PFSK-1 (cell line): Measurements from ENCODE around the gene GASK1A.

ENCODE experiments used
- FOXP2 ChIP-seq: optimal IDR thresholded peaks from 2 replicates; pipeline ENCODE3; 2011; ENCODE audit warnings: borderline replicate concordance, control low read depth, inconsistent platforms; ENCODE audit not compliant: insufficient read depth; ENCODE audit errors: extremely low read length, extremely low read depth
- POLR2AphosphoS5 ChIP-seq: IDR thresholded peaks from 2 replicates; pipeline ENCODE4 v1.6.1; 2012; ENCODE audit warnings: low read depth, mild to moderate bottlenecking, control low read depth, low read length, moderate library complexity
- REST ChIP-seq, 2 experiments: IDR thresholded peaks; 2 replicates each; pipeline versions ENCODE4 v1.6.1 to v1.8.0; 2011 to 2012; ENCODE audit warnings: low read depth in 2 of 2, low read length in 2 of 2, control low read depth in 1 of 2, inconsistent platforms in 1 of 2, mild to moderate bottlenecking in 1 of 2, moderate library complexity in 1 of 2; ENCODE audit not compliant: insufficient read depth in 1 of 2
- SIN3A ChIP-seq: IDR thresholded peaks from 2 replicates; pipeline ENCODE4 v1.6.1; 2012; ENCODE audit warnings: mild to moderate bottlenecking, low read length, moderate library complexity, borderline replicate concordance; ENCODE audit not compliant: insufficient read depth
- TAF1 ChIP-seq: IDR thresholded peaks from 2 replicates; pipeline ENCODE4 v1.6.1; 2012; ENCODE audit warnings: low read length, control low read depth, borderline replicate concordance; ENCODE audit not compliant: insufficient read depth

DNA sequence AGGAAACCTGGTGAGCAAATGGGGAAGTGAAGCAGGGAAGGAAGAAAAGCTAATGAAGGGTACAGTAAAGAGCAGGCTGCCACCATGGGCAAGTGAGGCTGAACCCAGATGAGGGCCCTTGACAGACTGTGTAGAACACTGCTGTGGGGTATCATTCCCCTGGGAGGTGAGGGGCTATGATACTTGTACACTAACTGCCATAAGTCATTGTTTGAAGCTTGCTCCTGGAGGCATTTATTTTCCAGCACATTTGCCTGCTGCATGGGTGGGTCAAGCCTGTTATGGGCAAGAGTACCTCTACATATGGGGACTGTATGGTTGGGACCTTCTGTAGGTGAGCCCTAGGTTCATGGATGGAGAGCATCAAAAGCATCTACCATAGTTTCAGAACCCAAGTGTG is 69.4 kb downstream of the GASK1A start:
- TF ChIP-seq TAF1 (no peak), POLR2AphosphoS5 (no peak), SIN3A (no peak), REST (IDR thresholded peaks at IDR 0.05; ENCODE audit: insufficient read depth in 1 of 2, low read depth in 2 of 2, low read length in 2 of 2) (no peak), FOXP2 (no peak)
